GM12891 (cell line): ENCODE results near the gene OTOGL.

Source experiments
- POLR2A ChIP-seq: IDR thresholded peaks from 2 replicates; pipeline ENCODE4 v1.6.1; 2011; ENCODE audit warnings: low read depth, low read length, control low read depth
- POLR2AphosphoS5 ChIP-seq: IDR thresholded peaks from 2 replicates; pipeline ENCODE4 v1.6.1; 2011; ENCODE audit warnings: low read depth, low read length, control low read depth
- TAF1 ChIP-seq: IDR thresholded peaks from 2 replicates; pipeline ENCODE4 v1.6.1; 2011; ENCODE audit warnings: low read depth, low read length, control low read depth

DNA sequence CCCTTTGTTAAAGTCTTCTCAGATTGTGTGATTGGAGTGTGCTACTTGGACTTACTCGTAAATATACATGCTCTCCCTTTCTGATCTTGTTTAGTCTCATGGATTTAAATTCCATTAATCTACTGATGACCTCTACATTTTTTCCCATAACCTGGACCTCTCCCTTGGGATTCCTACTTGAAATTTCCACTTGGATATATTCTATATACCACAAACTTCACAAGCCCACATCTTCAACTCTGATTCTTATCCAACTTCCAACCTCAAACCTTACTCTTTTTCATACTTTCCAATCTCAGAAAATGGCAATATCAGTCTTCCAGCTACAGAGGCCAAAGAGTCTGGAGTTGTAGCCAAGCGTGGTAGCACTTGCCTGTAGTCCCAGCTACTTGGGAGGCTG is 49.1 kb upstream of the OTOGL start:
- TF ChIP-seq POLR2AphosphoS5 (no peak), POLR2A (no peak), TAF1 (no peak)
